ENCODE data around the gene ZNF277.

DNA sequence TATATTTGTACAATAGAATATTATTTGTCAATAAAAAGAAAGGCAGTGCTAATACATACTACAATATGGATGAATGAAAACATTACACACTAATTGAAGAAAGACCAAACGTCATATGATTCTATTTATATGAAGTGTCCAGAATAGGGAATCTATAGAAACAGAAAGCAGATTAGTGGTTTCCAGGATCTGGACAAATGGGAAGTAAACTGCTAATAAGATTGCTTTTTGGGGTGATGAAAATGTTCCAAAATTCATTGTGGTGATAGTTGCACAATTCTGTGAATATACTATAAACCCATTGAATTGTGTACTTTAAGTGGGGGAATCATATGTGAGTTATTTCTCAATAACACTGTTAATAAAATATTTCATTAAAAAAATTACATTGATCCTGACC, 165.6 kb downstream of the ZNF277 start:
- TF ChIP-seq ZFP30 (CRISPR knock-in tag; IDR thresholded peaks at IDR 0.05) (no peak), SNAI2 (CRISPR knock-in tag; IDR thresholded peaks at IDR 0.05) (no peak), RARB (CRISPR knock-in tag; IDR thresholded peaks at IDR 0.05) (no peak), GLIS3 (CRISPR knock-in tag; IDR thresholded peaks at IDR 0.05) (no peak), ZFP3 (CRISPR knock-in tag; IDR thresholded peaks at IDR 0.05) (no peak), BACH2 (CRISPR knock-in tag; IDR thresholded peaks at IDR 0.05; ENCODE audit: borderline replicate concordance) (no peak), ZNF8 (CRISPR knock-in tag; IDR thresholded peaks at IDR 0.05) (no peak)
- TF ChIP-seq, protein P1, sequence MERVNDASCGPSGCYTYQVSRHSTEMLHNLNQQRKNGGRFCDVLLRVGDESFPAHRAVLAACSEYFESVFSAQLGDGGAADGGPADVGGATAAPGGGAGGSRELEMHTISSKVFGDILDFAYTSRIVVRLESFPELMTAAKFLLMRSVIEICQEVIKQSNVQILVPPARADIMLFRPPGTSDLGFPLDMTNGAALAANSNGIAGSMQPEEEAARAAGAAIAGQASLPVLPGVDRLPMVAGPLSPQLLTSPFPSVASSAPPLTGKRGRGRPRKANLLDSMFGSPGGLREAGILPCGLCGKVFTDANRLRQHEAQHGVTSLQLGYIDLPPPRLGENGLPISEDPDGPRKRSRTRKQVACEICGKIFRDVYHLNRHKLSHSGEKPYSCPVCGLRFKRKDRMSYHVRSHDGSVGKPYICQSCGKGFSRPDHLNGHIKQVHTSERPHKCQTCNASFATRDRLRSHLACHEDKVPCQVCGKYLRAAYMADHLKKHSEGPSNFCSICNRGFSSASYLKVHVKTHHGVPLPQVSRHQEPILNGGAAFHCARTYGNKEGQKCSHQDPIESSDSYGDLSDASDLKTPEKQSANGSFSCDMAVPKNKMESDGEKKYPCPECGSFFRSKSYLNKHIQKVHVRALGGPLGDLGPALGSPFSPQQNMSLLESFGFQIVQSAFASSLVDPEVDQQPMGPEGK (CRISPR knock-in tag; IDR thresholded peaks at IDR 0.05; ENCODE audit: borderline replicate concordance): no peak
- TF ChIP-seq, protein P2, sequence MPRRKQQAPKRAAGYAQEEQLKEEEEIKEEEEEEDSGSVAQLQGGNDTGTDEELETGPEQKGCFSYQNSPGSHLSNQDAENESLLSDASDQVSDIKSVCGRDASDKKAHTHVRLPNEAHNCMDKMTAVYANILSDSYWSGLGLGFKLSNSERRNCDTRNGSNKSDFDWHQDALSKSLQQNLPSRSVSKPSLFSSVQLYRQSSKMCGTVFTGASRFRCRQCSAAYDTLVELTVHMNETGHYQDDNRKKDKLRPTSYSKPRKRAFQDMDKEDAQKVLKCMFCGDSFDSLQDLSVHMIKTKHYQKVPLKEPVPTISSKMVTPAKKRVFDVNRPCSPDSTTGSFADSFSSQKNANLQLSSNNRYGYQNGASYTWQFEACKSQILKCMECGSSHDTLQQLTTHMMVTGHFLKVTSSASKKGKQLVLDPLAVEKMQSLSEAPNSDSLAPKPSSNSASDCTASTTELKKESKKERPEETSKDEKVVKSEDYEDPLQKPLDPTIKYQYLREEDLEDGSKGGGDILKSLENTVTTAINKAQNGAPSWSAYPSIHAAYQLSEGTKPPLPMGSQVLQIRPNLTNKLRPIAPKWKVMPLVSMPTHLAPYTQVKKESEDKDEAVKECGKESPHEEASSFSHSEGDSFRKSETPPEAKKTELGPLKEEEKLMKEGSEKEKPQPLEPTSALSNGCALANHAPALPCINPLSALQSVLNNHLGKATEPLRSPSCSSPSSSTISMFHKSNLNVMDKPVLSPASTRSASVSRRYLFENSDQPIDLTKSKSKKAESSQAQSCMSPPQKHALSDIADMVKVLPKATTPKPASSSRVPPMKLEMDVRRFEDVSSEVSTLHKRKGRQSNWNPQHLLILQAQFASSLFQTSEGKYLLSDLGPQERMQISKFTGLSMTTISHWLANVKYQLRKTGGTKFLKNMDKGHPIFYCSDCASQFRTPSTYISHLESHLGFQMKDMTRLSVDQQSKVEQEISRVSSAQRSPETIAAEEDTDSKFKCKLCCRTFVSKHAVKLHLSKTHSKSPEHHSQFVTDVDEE (CRISPR knock-in tag; IDR thresholded peaks at IDR 0.05): no peak
- TF ChIP-seq, protein P3, sequence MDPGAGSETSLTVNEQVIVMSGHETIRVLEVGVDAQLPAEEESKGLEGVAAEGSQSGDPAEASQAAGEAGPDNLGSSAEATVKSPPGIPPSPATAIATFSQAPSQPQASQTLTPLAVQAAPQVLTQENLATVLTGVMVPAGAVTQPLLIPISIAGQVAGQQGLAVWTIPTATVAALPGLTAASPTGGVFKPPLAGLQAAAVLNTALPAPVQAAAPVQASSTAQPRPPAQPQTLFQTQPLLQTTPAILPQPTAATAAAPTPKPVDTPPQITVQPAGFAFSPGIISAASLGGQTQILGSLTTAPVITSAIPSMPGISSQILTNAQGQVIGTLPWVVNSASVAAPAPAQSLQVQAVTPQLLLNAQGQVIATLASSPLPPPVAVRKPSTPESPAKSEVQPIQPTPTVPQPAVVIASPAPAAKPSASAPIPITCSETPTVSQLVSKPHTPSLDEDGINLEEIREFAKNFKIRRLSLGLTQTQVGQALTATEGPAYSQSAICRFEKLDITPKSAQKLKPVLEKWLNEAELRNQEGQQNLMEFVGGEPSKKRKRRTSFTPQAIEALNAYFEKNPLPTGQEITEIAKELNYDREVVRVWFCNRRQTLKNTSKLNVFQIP (CRISPR knock-in tag; IDR thresholded peaks at IDR 0.05; ENCODE audit: borderline replicate concordance, low read depth): no peak

Data from SK-N-SH treated with all-trans-retinoic acid at 6 μM for 48 hours (cell line).